ENCODE results near the gene AGBL4. TPM values are rescaled to one million over a fixed set of nuclear protein-coding genes. Genes with fewer than 3 reads are reported as not detected.
A peak's percentile ranks its signal among the peaks of the same experiment; 100 is the strongest.

AGBL4 gene
- total RNA-seq, 2 donors from 2014 or later: 0.40 to 5.5 TPM

DNA sequence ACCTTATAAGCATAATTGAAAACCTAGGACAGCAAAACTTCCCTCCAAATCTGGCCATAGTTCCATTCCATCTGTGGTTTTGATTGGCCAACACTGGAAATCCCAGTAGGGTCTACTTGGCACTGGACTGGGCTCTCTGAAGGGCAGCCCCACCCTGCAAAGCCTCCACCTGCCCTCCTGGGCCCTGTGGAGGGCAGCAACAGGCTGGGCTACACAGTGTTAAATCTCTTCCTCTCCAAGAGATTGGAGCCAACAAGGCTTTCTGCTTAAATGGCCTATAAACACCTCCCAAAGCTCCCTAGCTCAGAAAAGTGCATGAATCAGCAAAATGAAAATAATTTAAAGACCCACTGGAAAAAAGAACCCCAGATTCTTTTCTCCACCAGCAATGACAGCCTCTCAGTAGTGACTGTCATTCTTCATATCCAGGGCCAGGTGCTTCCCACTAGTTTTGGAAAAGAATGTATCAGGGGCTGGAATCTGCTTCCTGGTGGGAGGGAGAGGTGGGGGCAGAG, 1305.6 kb downstream of the AGBL4 start:
- no peaks in the 10 kb centered on the region for H3K9me3 ChIP-seq (ENCODE audit: control insufficient read depth, low read length)
- Mint-ChIP-seq H3K27me3 (ENCODE audit: insufficient read depth) (no peaks in the 10 kb centered on the region), H3K4me3 (no peak overlapping the region), H3K36me3 (ENCODE audit: low read depth) (no peaks in the 10 kb centered on the region), H3K9me3 (no peaks in the 10 kb centered on the region), H3K27ac (no peak overlapping the region), H3K4me1 (no peaks in the 10 kb centered on the region)
- no peak overlapping the region for H3K27ac ChIP-seq (ENCODE audit: low read depth, low read length)
- no peak for DNase-seq
- H3K4me1 ChIP-seq (ENCODE audit: control insufficient read depth, insufficient read depth, low read length): no peaks in the 10 kb centered on the region
- H3K27me3 ChIP-seq (ENCODE audit: control insufficient read depth, insufficient read depth, low read length, poor library complexity, severe bottlenecking): no peaks in the 10 kb centered on the region
- no peak overlapping the region for H3K9ac ChIP-seq (ENCODE audit: extremely low read depth, low read length, poor library complexity, severe bottlenecking)
- H3K36me3 ChIP-seq (ENCODE audit: control insufficient read depth, insufficient read depth, low read length): no peaks in the 10 kb centered on the region
- TF ChIP-seq, protein P1, sequence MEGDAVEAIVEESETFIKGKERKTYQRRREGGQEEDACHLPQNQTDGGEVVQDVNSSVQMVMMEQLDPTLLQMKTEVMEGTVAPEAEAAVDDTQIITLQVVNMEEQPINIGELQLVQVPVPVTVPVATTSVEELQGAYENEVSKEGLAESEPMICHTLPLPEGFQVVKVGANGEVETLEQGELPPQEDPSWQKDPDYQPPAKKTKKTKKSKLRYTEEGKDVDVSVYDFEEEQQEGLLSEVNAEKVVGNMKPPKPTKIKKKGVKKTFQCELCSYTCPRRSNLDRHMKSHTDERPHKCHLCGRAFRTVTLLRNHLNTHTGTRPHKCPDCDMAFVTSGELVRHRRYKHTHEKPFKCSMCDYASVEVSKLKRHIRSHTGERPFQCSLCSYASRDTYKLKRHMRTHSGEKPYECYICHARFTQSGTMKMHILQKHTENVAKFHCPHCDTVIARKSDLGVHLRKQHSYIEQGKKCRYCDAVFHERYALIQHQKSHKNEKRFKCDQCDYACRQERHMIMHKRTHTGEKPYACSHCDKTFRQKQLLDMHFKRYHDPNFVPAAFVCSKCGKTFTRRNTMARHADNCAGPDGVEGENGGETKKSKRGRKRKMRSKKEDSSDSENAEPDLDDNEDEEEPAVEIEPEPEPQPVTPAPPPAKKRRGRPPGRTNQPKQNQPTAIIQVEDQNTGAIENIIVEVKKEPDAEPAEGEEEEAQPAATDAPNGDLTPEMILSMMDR (conservative IDR thresholded peaks at IDR 0.05): peak; percentile 36
- no peak overlapping the region for H3K4me3 ChIP-seq (ENCODE audit: low read length)

DNA sequence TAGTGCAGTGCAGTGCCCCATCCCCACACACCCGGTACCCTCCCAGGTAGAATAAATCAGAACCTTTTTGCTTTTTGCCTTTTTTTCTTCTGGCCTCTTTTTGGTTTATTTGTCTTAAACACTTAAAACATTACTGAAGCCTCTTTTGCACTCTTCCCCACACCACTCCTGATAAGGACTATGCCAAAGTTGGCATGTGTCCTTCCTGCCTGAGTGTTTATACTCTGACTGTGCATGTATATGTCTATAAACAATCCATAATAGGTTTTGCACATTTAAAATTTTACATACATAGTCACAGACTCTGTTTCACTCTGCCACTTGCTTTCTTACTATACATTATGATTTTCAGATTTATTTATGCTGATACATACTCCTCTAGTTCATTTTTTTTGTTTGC, 1306.7 kb downstream of the AGBL4 start:
- H3K27ac ChIP-seq (ENCODE audit: low read depth, low read length): no peak overlapping the region
- no peaks in the 10 kb centered on the region for H3K36me3 ChIP-seq (ENCODE audit: control insufficient read depth, insufficient read depth, low read length)
- no peak overlapping the region for H3K4me3 ChIP-seq (ENCODE audit: low read length)
- Mint-ChIP-seq H3K9me3 (no peaks in the 10 kb centered on the region), H3K4me1 (no peaks in the 10 kb centered on the region), H3K4me3 (no peak overlapping the region), H3K36me3 (ENCODE audit: low read depth) (no peaks in the 10 kb centered on the region), H3K27ac (no peak overlapping the region), H3K27me3 (ENCODE audit: insufficient read depth) (no peaks in the 10 kb centered on the region)
- no peaks in the 10 kb centered on the region for H3K9me3 ChIP-seq (ENCODE audit: control insufficient read depth, low read length)
- no peak for DNase-seq
- H3K27me3 ChIP-seq (ENCODE audit: control insufficient read depth, insufficient read depth, low read length, poor library complexity, severe bottlenecking): no peaks in the 10 kb centered on the region
- no peaks in the 10 kb centered on the region for H3K4me1 ChIP-seq (ENCODE audit: control insufficient read depth, insufficient read depth, low read length)
- TF ChIP-seq, protein P1 (conservative IDR thresholded peaks at IDR 0.05): no peak
- 93 to 100% methylated on average over 1 of the region's 1 CpG for WGBS, 2 experiments (ENCODE audit: insufficient coverage in 1 of 2, insufficient read length in 1 of 2)
- H3K9ac ChIP-seq (ENCODE audit: extremely low read depth, low read length, poor library complexity, severe bottlenecking): no peak overlapping the region

DNA sequence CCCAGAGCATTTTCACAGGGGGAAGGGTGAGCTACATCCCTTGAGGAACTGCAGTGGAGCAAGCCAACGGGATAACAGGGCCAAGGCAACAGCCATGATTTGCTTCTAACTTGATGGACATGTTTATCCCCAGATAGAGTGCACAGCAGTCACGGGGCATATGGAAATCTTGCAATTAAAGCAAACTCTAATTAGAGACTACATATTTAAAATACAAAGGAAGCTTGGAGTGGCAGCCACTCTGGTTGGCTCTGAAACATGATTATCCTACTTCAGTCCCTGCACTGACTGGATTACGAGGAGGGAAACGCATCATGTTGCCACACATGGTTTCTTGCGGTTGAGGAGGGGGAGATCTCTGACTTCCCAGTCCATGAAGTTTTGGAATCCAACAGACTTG, 1307.8 kb downstream of the AGBL4 start:
- no peaks in the 10 kb centered on the region for H3K9me3 ChIP-seq (ENCODE audit: control insufficient read depth, low read length)
- no peaks in the 10 kb centered on the region for H3K36me3 ChIP-seq (ENCODE audit: control insufficient read depth, insufficient read depth, low read length)
- 93 to 100% methylated on average over 3 to 5 of the region's 5 CpGs for WGBS, 2 experiments (ENCODE audit: insufficient coverage in 1 of 2, insufficient read length in 1 of 2)
- Mint-ChIP-seq H3K27me3 (ENCODE audit: insufficient read depth) (no peaks in the 10 kb centered on the region), H3K4me3 (no peak overlapping the region), H3K36me3 (ENCODE audit: low read depth) (no peaks in the 10 kb centered on the region), H3K4me1 (no peaks in the 10 kb centered on the region), H3K9me3 (no peaks in the 10 kb centered on the region), H3K27ac (no peak overlapping the region)
- H3K4me1 ChIP-seq (ENCODE audit: control insufficient read depth, insufficient read depth, low read length): no peaks in the 10 kb centered on the region
- no peaks in the 10 kb centered on the region for H3K27me3 ChIP-seq (ENCODE audit: control insufficient read depth, insufficient read depth, low read length, poor library complexity, severe bottlenecking)
- DNase-seq: no peak
- H3K9ac ChIP-seq (ENCODE audit: extremely low read depth, low read length, poor library complexity, severe bottlenecking): no peak overlapping the region
- no peak overlapping the region for H3K27ac ChIP-seq (ENCODE audit: low read depth, low read length)
- H3K4me3 ChIP-seq (ENCODE audit: low read length): no peak overlapping the region
- TF ChIP-seq, protein P1 (conservative IDR thresholded peaks at IDR 0.05): no peak
